Nephron (organoid): ENCODE data around the gene RRP7A.

ENCODE experiments used
- H3K27ac Mint-ChIP-seq, 3 experiments: 2 replicates each; pipeline ENCODE4 v1.8.0; 2020; ENCODE audit warnings: mixed read lengths in 3 of 3, mild to moderate bottlenecking in 2 of 3, moderate library complexity in 1 of 3
- H3K27me3 Mint-ChIP-seq: 2 replicates; pipeline ENCODE4 v1.8.0; 2021; ENCODE audit warnings: low read depth, mild to moderate bottlenecking, moderate library complexity, mixed read lengths
- H3K36me3 Mint-ChIP-seq: 2 replicates; pipeline ENCODE4 v1.8.0; 2020; ENCODE audit warnings: low read depth, mixed read lengths
- H3K4me1 Mint-ChIP-seq: 2 replicates; pipeline ENCODE4 v1.8.0; 2020; ENCODE audit warnings: mixed read lengths
- H3K4me3 Mint-ChIP-seq, 3 experiments: 2 replicates each; pipeline ENCODE4 v1.8.0; 2020; ENCODE audit warnings: mild to moderate bottlenecking in 3 of 3, mixed read lengths in 3 of 3, moderate library complexity in 2 of 3
- H3K9me3 Mint-ChIP-seq: 2 replicates; pipeline ENCODE4 v1.8.0; 2020; ENCODE audit warnings: mixed read lengths
- CTCF ChIP-seq, 3 experiments: fragments of 200-600 bp; sonication (generic); IDR thresholded peaks; one replicate each; pipeline ENCODE4 v1.5.0; 2021; ENCODE audit warnings: antibody characterized with exemption in 3 of 3; ENCODE audit not compliant: unreplicated experiment in 3 of 3

The RRP7A gene

DNA sequence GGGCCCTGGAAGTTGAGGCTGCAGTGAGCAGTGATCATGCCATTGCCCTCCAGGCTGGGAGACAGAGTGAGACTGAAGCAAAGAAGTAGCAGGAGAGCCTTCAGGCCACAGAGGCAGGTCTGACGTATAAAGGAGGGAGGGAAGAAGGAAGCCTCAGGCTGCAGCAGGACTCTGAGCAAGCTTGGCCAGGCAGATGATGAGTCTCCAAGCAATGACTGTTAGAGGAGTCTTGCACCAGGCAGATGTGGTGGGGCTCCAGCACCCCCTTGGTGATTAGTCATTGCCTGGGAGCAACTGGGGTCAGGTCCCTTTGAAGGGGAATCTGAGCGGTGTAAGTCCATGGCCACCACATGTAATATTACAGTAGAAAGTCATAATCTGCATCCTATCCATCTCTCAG, 50.8 kb downstream of the RRP7A start:
- Mint-ChIP-seq H3K36me3 (no peaks in the 10 kb centered on the region), H3K4me3 (no peak overlapping the region), H3K27me3 (peaks cover 15% of the 10 kb centered on the region), H3K9me3 (peaks cover 3% of the 10 kb centered on the region), H3K27ac (no peak overlapping the region), H3K4me1 (no peaks in the 10 kb centered on the region)
- no peak for TF ChIP-seq CTCF (IDR thresholded peaks at IDR 0.05; ENCODE audit: unreplicated experiment in 3 of 3)

DNA sequence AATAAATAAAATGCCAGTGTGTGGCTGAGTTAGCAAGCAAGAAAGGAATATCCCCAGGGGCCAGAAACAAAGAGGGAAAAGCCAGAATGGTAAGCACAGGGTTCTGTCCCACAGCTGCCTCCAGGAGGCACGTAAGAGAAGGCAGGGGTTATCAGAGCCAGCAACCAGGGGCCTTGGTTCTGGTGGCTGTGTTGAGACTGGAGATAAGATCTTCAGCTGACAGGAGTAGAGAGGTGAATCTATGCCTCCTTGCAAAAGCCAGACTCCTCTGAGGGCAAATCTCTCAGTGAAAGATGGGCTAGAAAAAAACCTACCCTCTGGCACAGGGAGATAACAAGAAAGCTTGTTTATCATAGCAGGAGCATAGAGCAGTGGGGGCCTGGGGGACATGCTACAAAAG, 57.6 kb downstream of the RRP7A start:
- H3K9me3 Mint-ChIP-seq: peaks cover 6% of the 10 kb centered on the region
- H3K36me3 Mint-ChIP-seq: no peaks in the 10 kb centered on the region
- H3K4me3 Mint-ChIP-seq: no peak overlapping the region
- H3K27me3 Mint-ChIP-seq: peaks cover 25% of the 10 kb centered on the region
- H3K4me1 Mint-ChIP-seq: no peaks in the 10 kb centered on the region
- no peak for TF ChIP-seq CTCF (IDR thresholded peaks at IDR 0.05; ENCODE audit: unreplicated experiment in 3 of 3)
- no peak overlapping the region for H3K27ac Mint-ChIP-seq

GRCh38 chr22:42461511-42461910, 58.1 kb downstream of the RRP7A start:
- H3K27ac Mint-ChIP-seq: no peak overlapping the region
- H3K9me3 Mint-ChIP-seq: peaks cover 6% of the 10 kb centered on the region
- peaks cover 25% of the 10 kb centered on the region for H3K27me3 Mint-ChIP-seq
- TF ChIP-seq CTCF (IDR thresholded peaks at IDR 0.05; ENCODE audit: unreplicated experiment in 3 of 3): no peak
- no peaks in the 10 kb centered on the region for H3K4me1 Mint-ChIP-seq
- no peaks in the 10 kb centered on the region for H3K36me3 Mint-ChIP-seq
- no peak overlapping the region for H3K4me3 Mint-ChIP-seq
